ENCODE data around the gene FAHD1.
"Not testable (repeated sequence)": the region's sequence is repeated elsewhere in the genome, so short reads cannot be mapped to it uniquely, and the experiment has no call there.

FAHD1 gene

GRCh38 chr16:1834096-1834495, 7.1 kb downstream of the FAHD1 start:
- in situ Hi-C loops (cut with MboI; ENCODE audit: low sequenced_read_pairs) = no loop called here

GRCh38 chr16:1839554-1839953, 12.5 kb downstream of the FAHD1 start:
- in situ Hi-C loops (cut with MboI; ENCODE audit: low sequenced_read_pairs) = no loop called here

DNA sequence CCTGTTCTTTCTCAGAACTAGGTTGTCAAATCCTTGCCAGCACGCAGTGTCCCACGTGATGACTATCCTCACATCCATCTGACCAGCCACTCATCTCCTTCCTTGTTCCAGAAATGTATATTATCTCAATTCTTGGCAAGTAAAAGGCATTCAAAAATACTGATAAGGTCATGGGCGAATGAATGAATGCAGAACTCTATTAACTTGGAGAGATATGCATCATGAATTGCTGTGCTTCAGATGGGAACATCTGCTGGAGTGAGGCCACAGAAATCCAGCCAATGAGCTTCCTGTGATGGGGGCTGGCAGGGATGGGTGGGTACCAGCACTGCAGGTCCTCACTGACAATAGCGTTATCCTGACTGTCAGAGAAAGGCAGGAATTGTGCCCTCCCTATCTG, 19.0 kb downstream of the FAHD1 start:
- in situ Hi-C loops (cut with MboI; ENCODE audit: low sequenced_read_pairs) = no loop called here

GRCh38 chr16:1846416-1846815, 19.4 kb downstream of the FAHD1 start:
- in situ Hi-C loops (cut with MboI; ENCODE audit: low sequenced_read_pairs) = no loop called here

DNA sequence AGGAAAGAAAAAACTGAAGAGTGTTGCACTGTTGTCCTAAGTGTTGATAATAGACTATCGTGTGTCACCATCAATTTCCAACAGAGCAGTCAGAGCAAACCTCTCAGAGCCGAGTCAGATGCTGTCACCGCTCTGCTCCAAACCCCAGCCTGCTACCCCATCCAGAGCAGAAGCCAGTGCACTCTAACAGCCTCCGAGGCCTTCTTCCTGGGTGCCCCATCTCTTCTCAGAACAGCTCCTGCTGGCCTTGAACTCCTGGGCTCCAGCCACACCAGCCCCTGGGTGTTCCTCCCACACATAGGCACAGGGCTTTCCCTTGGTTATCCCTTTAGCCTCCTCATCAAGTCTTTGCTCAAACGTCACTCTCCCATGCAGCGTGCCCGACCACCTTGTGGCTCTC, 24.0 kb downstream of the FAHD1 start:
- in situ Hi-C loops (cut with MboI; ENCODE audit: low sequenced_read_pairs) = no loop called here

GRCh38 chr16:1851793-1852192, 24.8 kb downstream of the FAHD1 start:
- in situ Hi-C loops (cut with MboI; ENCODE audit: low sequenced_read_pairs) = no loop called here

GRCh38 chr16:1857433-1858097, 30.6 kb downstream of the FAHD1 start:
- in situ Hi-C loops (cut with MboI; ENCODE audit: low sequenced_read_pairs) = no loop called here

GRCh38 chr16:1858189-1858865, 31.3 kb downstream of the FAHD1 start:
- in situ Hi-C loops (cut with MboI; ENCODE audit: low sequenced_read_pairs) = no loop called here

GRCh38 chr16:1859650-1860049, 32.6 kb downstream of the FAHD1 start:
- in situ Hi-C loops (cut with MboI; ENCODE audit: low sequenced_read_pairs) = no loop called here

DNA sequence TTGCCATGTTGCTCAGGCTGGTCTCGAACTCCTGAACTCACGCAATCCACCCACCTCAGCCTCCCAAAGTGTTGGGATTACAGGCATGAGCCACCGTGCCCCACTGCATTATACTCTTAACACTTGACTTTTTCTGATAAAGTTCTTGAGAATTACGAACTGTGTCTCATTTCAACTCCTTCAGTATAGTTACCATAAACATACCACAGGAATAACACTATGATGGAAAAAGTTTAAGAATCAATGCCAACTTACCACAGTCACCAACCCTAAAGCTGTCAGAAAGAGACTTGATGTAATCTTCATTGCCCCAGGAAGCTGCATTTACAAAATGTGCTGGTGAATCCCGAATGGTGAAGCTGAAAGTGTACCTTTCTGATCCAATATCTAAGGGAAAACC, 34.7 kb downstream of the FAHD1 start:
- in situ Hi-C loops (cut with MboI; ENCODE audit: low sequenced_read_pairs) = no loop called here

DNA sequence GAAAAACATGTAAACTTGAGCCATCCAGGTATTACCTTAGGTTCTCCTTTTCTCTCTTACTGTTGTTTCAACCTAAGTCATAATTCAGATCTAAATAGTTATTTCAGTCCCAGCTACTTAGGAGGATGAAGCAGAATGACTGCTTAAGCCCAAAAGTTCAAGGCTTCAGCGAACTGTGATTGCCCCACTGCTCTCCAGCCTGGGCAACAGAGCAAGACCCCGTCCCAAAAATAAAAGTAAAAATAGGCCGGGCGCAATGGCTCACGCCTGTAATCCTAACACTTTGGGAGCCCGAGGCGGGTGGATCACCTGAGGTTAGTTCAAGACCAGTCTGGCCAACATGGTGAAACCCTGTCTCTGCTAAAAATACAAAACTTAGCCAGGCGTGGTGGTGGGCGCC, 35.4 kb downstream of the FAHD1 start:
- in situ Hi-C loops (cut with MboI; ENCODE audit: low sequenced_read_pairs) = no loop called here

- in situ Hi-C loops (cut with MboI; ENCODE audit: low sequenced_read_pairs) = no loop called here
Observed at GRCh38 chr16:1863681-1864460, 36.9 kb downstream of the FAHD1 start.

DNA sequence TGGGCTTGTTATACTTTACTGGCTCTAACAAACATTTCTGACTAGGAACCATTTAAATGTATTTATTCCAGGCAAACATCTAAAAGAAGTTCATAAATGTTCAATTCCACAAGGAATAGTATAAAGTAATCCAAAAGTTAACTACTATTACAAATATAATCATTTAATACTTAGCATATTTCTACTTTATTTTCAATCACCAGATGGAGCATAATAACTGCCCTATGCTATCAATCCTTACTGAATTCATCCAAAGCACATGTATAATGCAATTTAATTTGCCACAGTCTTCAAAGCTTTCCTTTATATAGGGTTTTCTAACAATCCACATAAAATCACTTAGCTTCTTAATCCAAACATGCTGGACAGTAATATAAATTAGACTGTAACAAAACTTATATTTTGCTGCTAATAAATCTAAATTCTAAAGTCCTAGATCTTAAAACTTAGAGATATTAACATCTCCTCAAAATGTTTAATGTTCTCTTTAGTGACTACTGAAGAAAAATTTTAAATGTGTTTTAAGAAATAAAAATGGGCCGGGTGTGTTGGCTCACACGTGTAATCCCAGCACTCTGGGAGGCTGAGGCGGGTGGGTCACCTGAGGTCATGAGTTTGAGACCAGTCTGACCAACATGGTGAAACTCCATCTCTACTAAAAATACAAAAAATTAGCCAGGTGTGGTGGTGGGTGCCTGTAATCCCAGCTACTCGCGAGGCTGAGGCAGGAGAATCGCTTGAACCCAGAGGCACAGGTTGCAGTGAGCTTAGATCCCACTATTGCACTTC, 39.1 kb downstream of the FAHD1 start:
- in situ Hi-C loops (cut with MboI; ENCODE audit: low sequenced_read_pairs) = no loop called here

GRCh38 chr16:1870365-1871082, 43.5 kb downstream of the FAHD1 start:
- in situ Hi-C loops (cut with MboI; ENCODE audit: low sequenced_read_pairs) = no loop called here

DNA sequence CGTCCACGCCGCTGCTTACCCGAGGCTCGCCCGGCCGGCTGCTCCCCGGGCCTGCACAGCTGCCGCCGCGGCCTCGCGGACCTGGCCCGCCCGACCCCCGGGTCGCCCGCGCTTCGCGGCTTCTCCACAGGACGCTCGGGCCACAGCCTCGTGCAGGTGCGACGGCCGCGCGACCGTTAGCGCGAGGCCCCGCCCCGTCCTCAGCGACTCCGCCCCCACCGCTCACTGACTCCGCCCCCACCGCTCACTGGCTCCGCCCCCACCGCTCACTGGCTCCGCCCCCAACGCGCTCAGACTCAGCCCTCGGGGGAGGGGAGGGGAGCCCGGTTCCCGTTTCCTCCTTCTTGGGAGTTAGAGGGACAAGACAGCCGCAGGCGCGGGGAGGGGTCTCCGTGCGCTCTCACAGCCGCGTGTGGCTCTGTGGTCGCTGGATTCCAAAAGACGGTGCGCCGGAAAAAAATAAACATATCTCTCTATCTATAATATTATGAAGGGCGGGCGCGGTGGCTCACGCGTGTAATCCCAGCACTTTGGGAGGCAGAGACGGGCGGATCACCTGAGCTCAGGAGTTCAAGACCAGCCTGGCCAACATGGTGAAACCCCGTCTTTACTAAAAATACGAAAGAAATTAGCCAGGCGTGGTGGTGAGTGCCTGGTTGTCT, 45.1 kb downstream of the FAHD1 start, which contains the start of gene MEIOB:
Gene MEIOB, minus strand, starts transcription at position 191 of the 662 bp plus-strand sequence. CDS start 3,989 bp downstream, outside the sequence.
- in situ Hi-C loops (cut with MboI; ENCODE audit: low sequenced_read_pairs) = no loop called here

DNA sequence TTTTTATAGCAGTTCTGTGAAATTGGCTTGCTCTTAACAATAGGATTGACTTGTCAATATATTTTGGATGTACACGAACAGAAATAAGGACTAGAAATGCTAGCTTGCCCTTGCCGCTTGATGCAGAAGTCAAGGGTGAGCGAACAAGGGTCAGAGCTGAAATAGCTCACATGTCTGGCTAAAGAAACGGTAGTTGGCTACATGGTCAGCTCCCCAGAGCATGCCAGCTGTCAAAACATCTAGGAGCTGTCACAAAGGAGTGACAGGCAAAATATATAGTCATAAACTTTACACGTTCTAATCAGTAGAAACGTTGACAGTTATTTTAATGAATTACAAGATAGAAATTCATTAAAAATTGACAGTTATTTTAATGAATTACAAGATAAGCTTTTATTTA, 47.8 kb downstream of the FAHD1 start:
- in situ Hi-C loops (cut with MboI; ENCODE audit: low sequenced_read_pairs) = no loop called here

- in situ Hi-C loops (cut with MboI; ENCODE audit: low sequenced_read_pairs) = not testable (repeated sequence)
Observed at GRCh38 chr16:1876066-1876465, 49.1 kb downstream of the FAHD1 start.

- in situ Hi-C loops (cut with MboI; ENCODE audit: low sequenced_read_pairs) = no loop called here
Observed at GRCh38 chr16:1876468-1876867, 49.5 kb downstream of the FAHD1 start.

DNA sequence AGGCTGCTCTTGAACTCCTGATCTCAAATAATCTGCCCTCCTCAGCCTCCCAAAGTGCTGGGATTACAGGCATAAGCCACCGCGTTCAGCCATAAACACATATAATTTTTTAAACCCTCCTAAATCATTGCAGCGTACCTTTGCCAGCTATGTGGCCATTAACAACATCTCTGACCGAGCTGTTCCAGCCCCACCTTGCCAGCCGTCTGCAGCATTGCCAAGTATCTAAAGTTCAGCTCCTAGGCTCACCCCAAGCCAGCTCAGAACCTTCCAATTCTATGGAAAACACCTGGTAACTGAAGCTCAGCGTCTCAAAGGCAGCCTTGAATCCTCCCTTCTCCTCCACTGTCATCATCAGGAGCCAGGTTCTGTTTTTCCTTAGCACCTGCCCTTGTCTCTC, 50.1 kb downstream of the FAHD1 start:
- in situ Hi-C loops (cut with MboI; ENCODE audit: low sequenced_read_pairs) = no loop called here

- in situ Hi-C loops (cut with MboI; ENCODE audit: low sequenced_read_pairs) = no loop called here
Observed at GRCh38 chr16:1877804-1878203, 50.8 kb downstream of the FAHD1 start.

Data from HL-60/S4 treated with phorbol 12-myristate 13-acetate at 8.2 ng/mL for 4 days and 3 days (cell line).